Measurements from ENCODE around the gene SLAMF9.
A peak's percentile ranks its signal among the peaks of the same experiment; 100 is the strongest.

The SLAMF9 gene

GRCh38 chr1:159928491-159929050 is 25.5 kb downstream of the SLAMF9 start:
- Histone ChIP-seq H2AFZ (no peak overlapping the region), H3K27me3 (ENCODE audit: control insufficient read depth, insufficient read depth, low read length) (no peaks in the 10 kb centered on the region), H3K4me1 (peaks cover 8% of the 10 kb centered on the region), H3K4me3 (ENCODE audit: low read depth, low read length) (no peak overlapping the region), H3K4me2 (ENCODE audit: low read length) (no peak overlapping the region), H3K79me2 (no peaks in the 10 kb centered on the region), H3K9me3 (ENCODE audit: control insufficient read depth, low read length) (no peaks in the 10 kb centered on the region), H3K27ac (no peak overlapping the region), H3K36me3 (ENCODE audit: control insufficient read depth, insufficient read depth, low read length) (no peaks in the 10 kb centered on the region), H3K9ac (no peak overlapping the region)
- no peak for TF ChIP-seq CTCF (IDR thresholded peaks at IDR 0.05)

DNA sequence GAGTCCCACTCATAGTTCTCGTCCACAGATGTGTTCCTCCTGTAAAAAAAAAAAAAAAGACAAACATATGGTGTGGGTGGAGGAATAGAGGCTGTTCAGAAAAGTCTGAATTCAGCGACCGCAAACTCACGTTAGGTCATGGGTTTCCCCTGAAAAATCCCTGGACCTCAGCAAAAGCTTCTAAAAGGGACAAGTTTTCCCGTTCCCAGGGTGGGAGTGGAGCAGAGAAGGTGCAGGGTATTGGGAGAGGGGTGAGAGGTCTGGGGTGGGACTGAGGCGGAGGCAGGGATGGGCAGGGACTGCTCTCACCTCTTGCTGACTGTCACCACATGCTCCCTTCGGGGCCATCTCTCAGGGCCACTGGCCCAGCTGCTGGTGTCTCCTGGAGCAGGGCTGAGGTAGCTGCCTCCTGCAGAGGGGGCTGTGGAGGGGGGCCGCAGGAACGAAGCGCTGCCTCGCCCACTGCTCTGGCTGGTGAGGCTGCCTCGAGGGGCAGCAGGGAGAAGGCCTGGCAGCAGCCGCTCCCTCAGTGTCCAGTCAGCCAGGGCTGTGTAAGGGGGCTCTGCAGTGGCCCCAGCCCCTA is 26.1 kb downstream of the SLAMF9 start:
- Histone ChIP-seq H3K4me2 (ENCODE audit: low read length) (no peak overlapping the region), H3K27me3 (ENCODE audit: control insufficient read depth, insufficient read depth, low read length) (no peaks in the 10 kb centered on the region), H3K9ac (no peak overlapping the region), H3K9me3 (ENCODE audit: control insufficient read depth, low read length) (no peaks in the 10 kb centered on the region), H3K27ac (no peak overlapping the region), H3K79me2 (no peaks in the 10 kb centered on the region), H3K36me3 (ENCODE audit: control insufficient read depth, insufficient read depth, low read length) (no peaks in the 10 kb centered on the region), H3K4me1 (peaks cover 11% of the 10 kb centered on the region), H3K4me3 (ENCODE audit: low read depth, low read length) (no peak overlapping the region), H2AFZ (no peak overlapping the region)
- no peak for TF ChIP-seq CTCF (IDR thresholded peaks at IDR 0.05)

GRCh38 chr1:159927211-159927848 is 26.7 kb downstream of the SLAMF9 start:
- no peak overlapping the region for H2AFZ ChIP-seq
- no peak overlapping the region for H3K9ac ChIP-seq
- no peak overlapping the region for H3K4me3 ChIP-seq (ENCODE audit: low read depth, low read length)
- H3K36me3 ChIP-seq (ENCODE audit: control insufficient read depth, insufficient read depth, low read length): no peaks in the 10 kb centered on the region
- no peak for TF ChIP-seq CTCF (IDR thresholded peaks at IDR 0.05)
- no peak overlapping the region for H3K4me2 ChIP-seq (ENCODE audit: low read length)
- H3K27me3 ChIP-seq (ENCODE audit: control insufficient read depth, insufficient read depth, low read length): no peaks in the 10 kb centered on the region
- H3K9me3 ChIP-seq (ENCODE audit: control insufficient read depth, low read length): no peaks in the 10 kb centered on the region
- H3K79me2 ChIP-seq: no peaks in the 10 kb centered on the region
- no peak overlapping the region for H3K27ac ChIP-seq
- H3K4me1 ChIP-seq: peaks cover 13% of the 10 kb centered on the region

DNA sequence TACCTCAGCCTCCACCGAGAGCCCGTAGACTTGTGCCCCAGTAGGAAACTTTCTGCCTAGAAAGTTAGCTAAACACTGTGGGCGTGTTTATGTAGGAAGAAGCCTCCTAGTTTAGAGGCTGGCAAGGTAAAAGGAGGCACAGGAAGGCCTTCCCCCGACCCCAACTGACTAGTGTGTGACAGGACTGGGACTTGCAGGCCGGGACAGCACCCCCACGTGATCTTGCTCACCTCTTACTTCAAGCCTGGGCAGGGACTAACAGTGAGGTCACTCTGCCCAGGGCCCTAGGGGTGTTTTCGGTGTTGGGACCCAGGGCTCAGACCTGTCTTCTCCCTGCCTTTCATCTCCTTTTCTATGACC is 28.3 kb downstream of the SLAMF9 start:
- H3K4me1 ChIP-seq: peaks cover 13% of the 10 kb centered on the region
- H3K4me3 ChIP-seq (ENCODE audit: low read depth, low read length): peak overlapping the region; percentile 85
- H3K79me2 ChIP-seq: no peaks in the 10 kb centered on the region
- peak overlapping the region; percentile 80 for H2AFZ ChIP-seq
- peak overlapping the region; percentile 58 for H3K4me2 ChIP-seq (ENCODE audit: low read length)
- peak overlapping the region; percentile 11 for H3K9ac ChIP-seq
- H3K27me3 ChIP-seq (ENCODE audit: control insufficient read depth, insufficient read depth, low read length): no peaks in the 10 kb centered on the region
- no peak for TF ChIP-seq CTCF (IDR thresholded peaks at IDR 0.05)
- H3K36me3 ChIP-seq (ENCODE audit: control insufficient read depth, insufficient read depth, low read length): no peaks in the 10 kb centered on the region
- no peaks in the 10 kb centered on the region for H3K9me3 ChIP-seq (ENCODE audit: control insufficient read depth, low read length)
- H3K27ac ChIP-seq: peak overlapping the region; percentile 84
